Right ventricle myocardium superior (tissue), 1 donor: ENCODE results near the gene CTNNB1. TPM values are rescaled to one million over a fixed set of nuclear protein-coding genes. Genes with fewer than 3 reads are reported as not detected.

ENCODE experiments used
- ATAC-seq: fragments of 200-7000 bp; cut with Tn5 transposase; one replicate; pipeline ENCODE4 v1.9.1; 2020; ENCODE audit warnings: mild to moderate bottlenecking; ENCODE audit not compliant: poor library complexity
- DNase-seq: peaks from one replicate; pipeline ENCODE4 v3.0.0-alpha.2; 2020
- intact Hi-C: fragments of 100-400 bp; cut with DNase I; formaldehyde crosslinking; loops from one replicate; pipeline ENCODE4 v1.11.2; 2022
- total RNA-seq: library from RNA; stranded (reverse); fragmentation: NEBNext Ultra II Directional; extraction: Animal tissue kit (Norgen Biotek cat#: 25700); gene quantifications from one replicate; pipeline ENCODE4 v1.2.1, GENCODE V29; 2021
- donor health status: DM: no; HTN: yes; CAD: no; lungs with severe emphysema.

CTNNB1 gene
- total RNA-seq, 1 donor from 2014 or later: 152 TPM

GRCh38 chr3:41208507-41209220 is 9.4 kb downstream of the CTNNB1 start:
- peak; percentile 23 for ATAC-seq
- intact Hi-C loops: loop anchor here (10.0 kb wide), 1 partner anchor 624 kb away; no protein-coding TSS in a partner anchor

GRCh38 chr3:41209646-41210045 is 10.3 kb downstream of the CTNNB1 start:
- no peak for DNase-seq
- ATAC-seq: no peak
- intact Hi-C loops: loop anchor here (10.0 kb wide), 1 partner anchor 625 kb away; no protein-coding TSS in a partner anchor

More at GRCh38 chr3:41208507-41209220, 9.4 kb downstream of the CTNNB1 start:
- DNase-seq: no peak

GRCh38 chr3:41210966-41211365 is 11.7 kb downstream of the CTNNB1 start:
- intact Hi-C loops: no loop called here
- no peak for DNase-seq
- no peak for ATAC-seq

- DNase-seq: no peak
- intact Hi-C loops: no loop called here
- no peak for ATAC-seq
These were observed 12.8 kb downstream of the CTNNB1 start for GRCh38 chr3:41212088-41212487.

- no peak for DNase-seq
- no peak for ATAC-seq
- intact Hi-C loops: no loop called here
These were observed 14.3 kb downstream of the CTNNB1 start for GRCh38 chr3:41213588-41213987.

GRCh38 chr3:41216422-41216821 is 17.1 kb downstream of the CTNNB1 start:
- intact Hi-C loops: no loop called here
- DNase-seq (no peak), ATAC-seq (no peak)

GRCh38 chr3:41216993-41217392 is 17.7 kb downstream of the CTNNB1 start:
- no peak for DNase-seq
- intact Hi-C loops: no loop called here
- no peak for ATAC-seq

GRCh38 chr3:41219424-41219823 is 20.1 kb downstream of the CTNNB1 start:
- DNase-seq (no peak), ATAC-seq (no peak)
- intact Hi-C loops: no loop called here

GRCh38 chr3:41220906-41221677 is 21.8 kb downstream of the CTNNB1 start:
- ATAC-seq: no peak
- intact Hi-C loops: no loop called here
- DNase-seq: no peak

GRCh38 chr3:41222012-41222411 is 22.7 kb downstream of the CTNNB1 start:
- intact Hi-C loops: no loop called here
- DNase-seq (no peak), ATAC-seq (no peak)

- intact Hi-C loops: no loop called here
- DNase-seq (no peak), ATAC-seq (no peak)
These were observed 23.2 kb downstream of the CTNNB1 start for GRCh38 chr3:41222501-41222900.

GRCh38 chr3:41223078-41223477 is 23.8 kb downstream of the CTNNB1 start:
- intact Hi-C loops: no loop called here
- DNase-seq: no peak

GRCh38 chr3:41223691-41224090 is 24.4 kb downstream of the CTNNB1 start:
- intact Hi-C loops: no loop called here
- ATAC-seq: no peak
- DNase-seq: no peak

More at GRCh38 chr3:41223078-41223477, 23.8 kb downstream of the CTNNB1 start:
- ATAC-seq: no peak

- DNase-seq (no peak), ATAC-seq (peak; percentile 93)
- intact Hi-C loops: no loop called here
These were observed 25.0 kb downstream of the CTNNB1 start for GRCh38 chr3:41224120-41224806.

GRCh38 chr3:41234823-41235721 is 35.8 kb downstream of the CTNNB1 start:
- DNase-seq (no peak), ATAC-seq (no peak)
- intact Hi-C loops: no loop called here

- ATAC-seq: no peak
- DNase-seq: no peak
- intact Hi-C loops: no loop called here
These were observed 36.9 kb downstream of the CTNNB1 start for GRCh38 chr3:41236228-41236627.

- intact Hi-C loops: no loop called here
- ATAC-seq: no peak
- DNase-seq: no peak
These were observed 38.6 kb downstream of the CTNNB1 start for GRCh38 chr3:41237907-41238306.

- DNase-seq: no peak
- intact Hi-C loops: no loop called here
- no peak for ATAC-seq
These were observed 40.3 kb downstream of the CTNNB1 start for GRCh38 chr3:41239587-41239986.

- intact Hi-C loops: no loop called here
These were observed 41.9 kb downstream of the CTNNB1 start for GRCh38 chr3:41241161-41241560.

More at GRCh38 chr3:41241161-41241560, 41.9 kb downstream of the CTNNB1 start:
- ATAC-seq (no peak), DNase-seq (no peak)
